Keratinocyte (primary cell): ENCODE results near the gene ACTN2. TPM values are rescaled to one million over a fixed set of nuclear protein-coding genes. Genes with fewer than 3 reads are reported as not detected.

ENCODE experiments used
- DNase-seq: peaks from one replicate; pipeline ENCODE4 v3.0.0-alpha.2; 2011; ENCODE audit warnings: low read depth, missing footprints, low spot score
- FAIRE-seq: peaks from 2 replicates; lab custom pipeline; 2011; peaks lifted over from hg19 to GRCh38; lab: Jason Lieb, UNC
- H2AFZ ChIP-seq: 2 replicates; pipeline ENCODE4 v1.6.0; 2012; ENCODE audit warnings: low read length, control low read depth, inconsistent platforms; ENCODE audit not compliant: control insufficient read depth
- H3K27ac ChIP-seq: 2 replicates; pipeline ENCODE4 v1.5.1; 2011; ENCODE audit warnings: low read length; ENCODE audit not compliant: control insufficient read depth, insufficient read depth
- H3K27me3 ChIP-seq: 3 replicates; pipeline ENCODE4 v1.6.0; 2011; ENCODE audit warnings: low read length; ENCODE audit not compliant: control insufficient read depth, insufficient read depth; ENCODE audit errors: extremely low read depth
- H3K36me3 ChIP-seq, 2 experiments: 2 replicates in 1 of 2; 3 replicates in 1 of 2; pipeline ENCODE4 v1.5.1; 2011; ENCODE audit warnings: low read length in 2 of 2, mild to moderate bottlenecking in 1 of 2; ENCODE audit not compliant: control insufficient read depth in 2 of 2, insufficient read depth in 2 of 2; ENCODE audit errors: extremely low read depth in 1 of 2
- H3K4me1 ChIP-seq: 3 replicates; pipeline ENCODE4 v1.5.1; 2011; ENCODE audit warnings: low read length; ENCODE audit not compliant: control insufficient read depth, insufficient read depth; ENCODE audit errors: extremely low read depth
- H3K4me2 ChIP-seq: 3 replicates; pipeline ENCODE4 v1.6.0; 2011; ENCODE audit warnings: low read depth, low read length; ENCODE audit not compliant: control insufficient read depth, insufficient read depth; ENCODE audit errors: extremely low read depth
- H3K4me3 ChIP-seq, 3 experiments: fragments of 200-600 bp in 1 of 3; sonication (generic) in 1 of 3; 2 replicates in 2 of 3; 3 replicates in 1 of 3; pipeline ENCODE4 v1.5.1; 2011 to 2016; ENCODE audit warnings: low read length in 3 of 3, mild to moderate bottlenecking in 3 of 3, control low read depth in 2 of 3, inconsistent platforms in 1 of 3, low read depth in 1 of 3, mixed read lengths in 1 of 3, mixed run types in 1 of 3, moderate library complexity in 1 of 3; ENCODE audit not compliant: control insufficient read depth in 2 of 3, insufficient read depth in 2 of 3; ENCODE audit errors: extremely low read depth in 1 of 3
- H3K79me2 ChIP-seq: 2 replicates; pipeline ENCODE4 v1.6.0; 2012; ENCODE audit warnings: low read length; ENCODE audit not compliant: control insufficient read depth, insufficient read depth
- H3K9ac ChIP-seq: 3 replicates; pipeline ENCODE4 v1.6.0; 2011; ENCODE audit warnings: low read length; ENCODE audit not compliant: control insufficient read depth, insufficient read depth; ENCODE audit errors: extremely low read depth
- H3K9me1 ChIP-seq: 3 replicates; pipeline ENCODE4 v1.6.0; 2011; ENCODE audit warnings: low read length; ENCODE audit not compliant: control insufficient read depth, insufficient read depth; ENCODE audit errors: extremely low read depth
- H3K9me3 ChIP-seq: 2 replicates; pipeline ENCODE4 v1.5.1; 2012; ENCODE audit warnings: low read depth, low read length; ENCODE audit not compliant: control insufficient read depth
- H4K20me1 ChIP-seq: 3 replicates; pipeline ENCODE4 v1.6.0; 2011; ENCODE audit warnings: low read length; ENCODE audit not compliant: control insufficient read depth, insufficient read depth; ENCODE audit errors: extremely low read depth
- EZH2 ChIP-seq: IDR thresholded peaks from one replicate; pipeline ENCODE4 v1.6.1; 2012; ENCODE audit warnings: inconsistent platforms, mild to moderate bottlenecking, low read length, moderate library complexity
- dilution Hi-C: fragments of 300-500 bp; cut with MboI; formaldehyde crosslinking; loops from one replicate; pipeline ENCODE4 v1.7.0; 2020; ENCODE audit warnings: low sequenced_read_pairs; ENCODE audit not compliant: extremely low pct_ligation_motif_present
- polyA plus RNA-seq, 5 experiments: library from polyadenylated mRNA; depleted of rRNA in 3 of 5; stranded (reverse) in 3 of 5; stranded (forward) in 1 of 5; unstranded in 1 of 5; fragments of >200 nt; gene quantifications; 1 replicate in 1 of 5; 2 replicates in 3 of 5; 3 replicates in 1 of 5; pipeline versions ENCODE4 v1.2.1 to v1.2.3, GENCODE V29; 2011 to 2012; ENCODE audit warnings: missing spikeins in 2 of 5, low read depth in 1 of 5, low replicate concordance in 1 of 5
- TF ChIP-seq, protein P1 (sequence below), 3 experiments: IDR thresholded peaks in 1 of 3; conservative IDR thresholded peaks in 1 of 3; optimal IDR thresholded peaks in 1 of 3; 2 replicates in 2 of 3; 3 replicates in 1 of 3; pipeline versions ENCODE3 to v1.5.1; 2011; ENCODE audit warnings: low read length in 3 of 3, mild to moderate bottlenecking in 3 of 3, moderate library complexity in 2 of 3, control low read depth in 1 of 3, inconsistent platforms in 1 of 3; ENCODE audit not compliant: insufficient read depth in 2 of 3; ENCODE audit errors: extremely low read depth in 1 of 3

The ACTN2 gene
- polyA plus RNA-seq, 1 donor (not counting 4 experiments of a cell fraction or from before 2014, with no cell fraction given) = not detected

DNA sequence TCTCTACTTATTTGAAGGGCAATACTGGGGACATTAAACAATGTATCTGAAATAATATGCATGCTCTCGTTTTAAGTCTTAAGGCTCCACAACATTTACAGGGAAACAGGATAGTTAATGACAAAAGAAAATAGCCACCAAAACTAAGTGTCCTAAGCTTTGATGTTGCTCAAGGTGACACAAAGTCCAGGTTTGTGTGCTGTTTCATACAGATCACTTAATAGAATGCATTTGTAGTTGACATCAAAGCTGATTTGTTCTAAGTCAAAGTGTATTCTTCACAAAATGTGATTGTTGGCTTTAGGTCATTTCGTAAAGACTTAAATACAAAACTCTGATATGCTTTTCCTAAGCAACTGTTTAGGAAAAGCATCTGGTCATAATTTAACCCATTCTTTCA is 71.3 kb downstream of the ACTN2 start:
- Histone ChIP-seq H3K9ac (no peak overlapping the region), H4K20me1 (no peaks in the 10 kb centered on the region), H3K4me1 (no peaks in the 10 kb centered on the region), H2AFZ (no peak overlapping the region), H3K9me3 (no peaks in the 10 kb centered on the region), H3K4me2 (no peak overlapping the region), H3K79me2 (no peaks in the 10 kb centered on the region), H3K4me3 (no peak overlapping the region), H3K27me3 (no peaks in the 10 kb centered on the region), H3K27ac (no peak overlapping the region), H3K36me3 (no peaks in the 10 kb centered on the region), H3K9me1 (no peaks in the 10 kb centered on the region)
- FAIRE-seq = no peak
- dilution Hi-C loops = no loop called here
- TF ChIP-seq, protein P1, sequence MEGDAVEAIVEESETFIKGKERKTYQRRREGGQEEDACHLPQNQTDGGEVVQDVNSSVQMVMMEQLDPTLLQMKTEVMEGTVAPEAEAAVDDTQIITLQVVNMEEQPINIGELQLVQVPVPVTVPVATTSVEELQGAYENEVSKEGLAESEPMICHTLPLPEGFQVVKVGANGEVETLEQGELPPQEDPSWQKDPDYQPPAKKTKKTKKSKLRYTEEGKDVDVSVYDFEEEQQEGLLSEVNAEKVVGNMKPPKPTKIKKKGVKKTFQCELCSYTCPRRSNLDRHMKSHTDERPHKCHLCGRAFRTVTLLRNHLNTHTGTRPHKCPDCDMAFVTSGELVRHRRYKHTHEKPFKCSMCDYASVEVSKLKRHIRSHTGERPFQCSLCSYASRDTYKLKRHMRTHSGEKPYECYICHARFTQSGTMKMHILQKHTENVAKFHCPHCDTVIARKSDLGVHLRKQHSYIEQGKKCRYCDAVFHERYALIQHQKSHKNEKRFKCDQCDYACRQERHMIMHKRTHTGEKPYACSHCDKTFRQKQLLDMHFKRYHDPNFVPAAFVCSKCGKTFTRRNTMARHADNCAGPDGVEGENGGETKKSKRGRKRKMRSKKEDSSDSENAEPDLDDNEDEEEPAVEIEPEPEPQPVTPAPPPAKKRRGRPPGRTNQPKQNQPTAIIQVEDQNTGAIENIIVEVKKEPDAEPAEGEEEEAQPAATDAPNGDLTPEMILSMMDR (optimal IDR thresholded peaks at IDR 0.05 in 1 of 3, IDR thresholded peaks at IDR 0.05 in 1 of 3, conservative IDR thresholded peaks at IDR 0.05 in 1 of 3; ENCODE audit: extremely low read depth in 1 of 3, insufficient read depth in 2 of 3, low read length in 3 of 3) = no peak
- no peak for TF ChIP-seq EZH2
- no peak for DNase-seq

DNA sequence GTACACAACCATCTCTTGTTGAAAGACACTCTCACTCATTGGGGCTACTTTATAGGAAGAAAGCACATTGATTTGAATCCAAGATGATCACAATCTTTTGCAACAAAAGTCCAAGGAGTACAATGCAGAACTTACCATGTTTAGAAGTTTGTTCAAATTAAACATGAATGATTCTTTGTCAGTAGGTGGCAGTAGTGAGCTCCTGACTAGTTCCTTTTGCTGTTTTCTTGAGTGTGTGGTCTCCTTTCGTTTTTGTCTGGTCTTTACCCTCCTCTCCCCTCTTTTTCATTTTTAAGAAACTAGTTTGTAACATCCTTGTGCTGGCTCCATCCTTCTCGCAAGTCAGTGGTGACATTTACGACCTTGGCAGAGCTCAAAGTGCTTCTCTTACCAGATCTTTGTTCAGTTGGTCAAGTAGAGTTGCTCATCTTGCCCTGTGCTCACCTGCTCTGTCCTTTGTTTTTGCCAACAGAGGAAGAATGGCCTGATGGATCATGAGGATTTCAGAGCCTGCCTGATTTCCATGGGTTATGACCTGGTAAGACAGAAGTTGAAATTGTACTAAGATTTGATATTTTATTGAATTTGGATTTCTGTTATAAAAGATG is 73.1 kb downstream of the ACTN2 start:
- H3K4me3 ChIP-seq = no peak overlapping the region
- no peaks in the 10 kb centered on the region for H3K9me1 ChIP-seq
- no peaks in the 10 kb centered on the region for H4K20me1 ChIP-seq
- no peak for TF ChIP-seq EZH2
- TF ChIP-seq, protein P1 (optimal IDR thresholded peaks at IDR 0.05 in 1 of 3, IDR thresholded peaks at IDR 0.05 in 1 of 3, conservative IDR thresholded peaks at IDR 0.05 in 1 of 3; ENCODE audit: extremely low read depth in 1 of 3, insufficient read depth in 2 of 3, low read length in 3 of 3) = peak in 2 of 3 experiments; percentile 67 to 80
- H3K27ac ChIP-seq = no peak overlapping the region
- DNase-seq (peak; percentile 9), FAIRE-seq (peak; percentile 9)
- H3K4me2 ChIP-seq = no peak overlapping the region
- peak overlapping the region; percentile 34 for H2AFZ ChIP-seq
- no peak overlapping the region for H3K9ac ChIP-seq
- no peaks in the 10 kb centered on the region for H3K9me3 ChIP-seq
- H3K4me1 ChIP-seq = no peaks in the 10 kb centered on the region
- no peaks in the 10 kb centered on the region for H3K27me3 ChIP-seq
- H3K79me2 ChIP-seq = no peaks in the 10 kb centered on the region
- H3K36me3 ChIP-seq = no peaks in the 10 kb centered on the region
- dilution Hi-C loops = no loop called here
